Aortic smooth muscle cell (primary cell): Measurements from ENCODE around the gene LRRC3. TPM values are rescaled to one million over a fixed set of nuclear protein-coding genes. Genes with fewer than 3 reads are reported as not detected.

Experiments used
- total RNA-seq: library from RNA; depleted of rRNA; stranded (reverse); fragments of >200 nt; gene quantifications from 2 replicates; pipeline ENCODE4 v1.2.3, GENCODE V29; 2014

LRRC3 gene, protein sequence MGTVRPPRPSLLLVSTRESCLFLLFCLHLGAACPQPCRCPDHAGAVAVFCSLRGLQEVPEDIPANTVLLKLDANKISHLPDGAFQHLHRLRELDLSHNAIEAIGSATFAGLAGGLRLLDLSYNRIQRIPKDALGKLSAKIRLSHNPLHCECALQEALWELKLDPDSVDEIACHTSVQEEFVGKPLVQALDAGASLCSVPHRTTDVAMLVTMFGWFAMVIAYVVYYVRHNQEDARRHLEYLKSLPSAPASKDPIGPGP
- total RNA-seq: 0.13 and 0.25 TPM in 2 replicates

GRCh38 chr21:44454747-44455523, at the start of gene LRRC3:
Gene LRRC3, plus strand, starts transcription at chr21:44455510. Its CDS starts 1,135 bp downstream, at chr21:44456645.

Other genes starting within 250 kb of the LRRC3 start
- 0.06 and 0.13 TPM in 2 replicates for gene ICOSLG, start 214.6 kb upstream of the LRRC3 start, total RNA-seq
- not detected in 2 replicates for gene DNMT3L, start 193.6 kb upstream of the LRRC3 start, total RNA-seq
- gene AIRE, start 169.6 kb upstream of the LRRC3 start, total RNA-seq: under 0.01 TPM in 1 of 2 replicates, not detected in the other
- 158 and 218 TPM in 2 replicates for gene PFKL, start 155.5 kb upstream of the LRRC3 start, total RNA-seq
- 13.4 and 15.6 TPM in 2 replicates for gene CFAP410, start 116.1 kb upstream of the LRRC3 start, total RNA-seq
- under 0.01 TPM in 1 of 2 replicates, not detected in the other for gene TRPM2, start 101.9 kb upstream of the LRRC3 start, total RNA-seq
- not detected in 2 replicates for gene KRTAP10-1, start 84.7 kb downstream of the LRRC3 start, total RNA-seq
- gene KRTAP10-2, start 96.0 kb downstream of the LRRC3 start, total RNA-seq: not detected in 2 replicates
- gene KRTAP10-3, start 103.3 kb downstream of the LRRC3 start, total RNA-seq: not detected in 2 replicates
- gene KRTAP10-4, start 118.2 kb downstream of the LRRC3 start, total RNA-seq: not detected in 2 replicates
- gene KRTAP10-5, start 125.1 kb downstream of the LRRC3 start, total RNA-seq: not detected in 2 replicates
- not detected in 2 replicates for gene KRTAP10-6, start 137.0 kb downstream of the LRRC3 start, total RNA-seq
- not detected in 2 replicates for gene KRTAP10-7, start 145.1 kb downstream of the LRRC3 start, total RNA-seq
- gene KRTAP10-8, start 156.6 kb downstream of the LRRC3 start, total RNA-seq: not detected in 2 replicates
- gene KRTAP10-9, start 171.6 kb downstream of the LRRC3 start, total RNA-seq: not detected in 2 replicates
- not detected in 2 replicates for gene KRTAP10-10, start 181.8 kb downstream of the LRRC3 start, total RNA-seq
- not detected in 2 replicates for gene KRTAP10-11, start 190.9 kb downstream of the LRRC3 start, total RNA-seq
- gene KRTAP12-4, start 199.1 kb downstream of the LRRC3 start, total RNA-seq: not detected in 2 replicates
- not detected in 2 replicates for gene KRTAP12-3, start 202.4 kb downstream of the LRRC3 start, total RNA-seq
- not detected in 2 replicates for gene KRTAP12-2, start 211.4 kb downstream of the LRRC3 start, total RNA-seq
- gene KRTAP12-1, start 226.7 kb downstream of the LRRC3 start, total RNA-seq: not detected in 2 replicates
- gene KRTAP10-12, start 241.7 kb downstream of the LRRC3 start, total RNA-seq: not detected in 2 replicates